K562 (cell line): ENCODE results near the gene TMEM50B. TPM values are rescaled to one million over a fixed set of nuclear protein-coding genes. Genes with fewer than 3 reads are reported as not detected.

Source experiments
- ATAC-seq: fragments of 200-7000 bp; cut with Tn5 transposase; 3 replicates; pipeline ENCODE4 v1.9.1; 2020; ENCODE audit warnings: moderate library complexity
- Bru-seq: library from RNA; stranded (reverse); fragments of 400-500 nt; gene quantifications from one replicate; lab custom pipeline; 2021; lab: Mats Ljungman, UMichigan
- BruChase-seq, 2 experiments: library from RNA; stranded (reverse); fragments of 400-500 nt; gene quantifications; one replicate each; lab custom pipeline; 2021; lab: Mats Ljungman, UMichigan
- BruUV-seq: library from RNA; stranded (reverse); fragments of 400-500 nt; replicated peaks from 2 replicates; lab custom pipeline; 2021; lab: Mats Ljungman, UMichigan
- CTCF ChIA-PET: fragments of 300-600 bp; formaldehyde crosslinking; extraction: SDS; loops from one replicate; lab custom pipeline; 2021; ENCODE audit warnings: low intra/inter-chr PET ratio; lab: Yijun Ruan, JAX
- POLR2A ChIA-PET: fragments of 300-600, 350-650 bp; sonication (Branson Sonifier 250); formaldehyde crosslinking; extraction: SDS; loops from one replicate; lab custom pipeline; 2021; ENCODE audit warnings: antibody characterized with exemption, inconsistent platforms; lab: Yijun Ruan, JAX
- DNase-seq, 4 experiments: peaks; one replicate each; pipeline versions ENCODE4 v3.0.0 to v3.0.0-alpha.2; 2011 to 2018; ENCODE audit warnings: low spot score in 3 of 4, mixed read lengths in 3 of 4; ENCODE audit errors: extremely low read depth in 1 of 4
- FAIRE-seq: peaks from 2 replicates; lab custom pipeline; 2011; peaks lifted over from hg19 to GRCh38; lab: Jason Lieb, UNC
- H2AFZ ChIP-seq: 2 replicates; pipeline ENCODE4 v1.6.0; 2011; ENCODE audit warnings: low read depth, low read length, control low read depth, inconsistent platforms
- H3K27ac ChIP-seq: fragments of 200-600 bp; 3 replicates; pipeline ENCODE4 v1.8.0; 2011; ENCODE audit warnings: low read depth, mild to moderate bottlenecking, control low read depth, inconsistent platforms, low read length, moderate library complexity, mixed read lengths; ENCODE audit errors: extremely low read depth
- H3K27me3 ChIP-seq, 2 experiments: fragments of 300-600 bp in 1 of 2; 2 replicates in 1 of 2; 3 replicates in 1 of 2; pipeline versions ENCODE4 v1.6.0 to v1.8.0; 2011; ENCODE audit warnings: inconsistent platforms in 2 of 2, low read length in 2 of 2, mild to moderate bottlenecking in 1 of 2, mixed read lengths in 1 of 2, moderate library complexity in 1 of 2; ENCODE audit not compliant: control insufficient read depth in 2 of 2, insufficient read depth in 2 of 2
- H3K36me3 ChIP-seq: fragments of 300-600 bp; 3 replicates; pipeline ENCODE4 v1.8.0; 2011; ENCODE audit warnings: mild to moderate bottlenecking, low read length, inconsistent platforms; ENCODE audit not compliant: control insufficient read depth, insufficient read depth
- H3K4me1 ChIP-seq, 2 experiments: fragments of 200-600 bp in 1 of 2; replicated peaks in 1 of 2; 2 replicates in 1 of 2; 3 replicates in 1 of 2; pipeline versions ENCODE4 v1.5.1 to v1.8.0; 2011; ENCODE audit warnings: inconsistent platforms in 2 of 2, low read length in 2 of 2, mild to moderate bottlenecking in 1 of 2, mixed read lengths in 1 of 2, moderate library complexity in 1 of 2; ENCODE audit not compliant: control insufficient read depth in 2 of 2, insufficient read depth in 2 of 2
- H3K4me2 ChIP-seq: 2 replicates; pipeline ENCODE4 v1.6.1; 2011; ENCODE audit warnings: low read length, control low read depth, inconsistent platforms, mixed read lengths; ENCODE audit not compliant: insufficient read depth
- H3K4me3 ChIP-seq: fragments of 200-600 bp; sonication (generic), shearing (Covaris generic); 2 replicates; pipeline ENCODE4 v1.5.1; 2016; ENCODE audit warnings: control low read depth, inconsistent platforms
- H3K79me2 ChIP-seq: fragments of 200-600 bp; 3 replicates; pipeline ENCODE4 v1.8.0; 2011; ENCODE audit warnings: low read length, inconsistent platforms; ENCODE audit not compliant: control insufficient read depth, insufficient read depth
- H3K9ac ChIP-seq, 2 experiments: 2 replicates each; pipeline versions ENCODE4 v1.6.0 to v1.6.1; 2011; ENCODE audit warnings: low read depth in 2 of 2, low read length in 2 of 2, control low read depth in 1 of 2, inconsistent platforms in 1 of 2, mild to moderate bottlenecking in 1 of 2, mixed read lengths in 1 of 2; ENCODE audit not compliant: insufficient read depth in 1 of 2
- H3K9me1 ChIP-seq: one replicate; pipeline ENCODE4 v1.6.0; 2011; ENCODE audit warnings: inconsistent platforms, mild to moderate bottlenecking, low read length, moderate library complexity; ENCODE audit not compliant: control insufficient read depth, insufficient read depth
- H3K9me3 ChIP-seq: replicated peaks from 2 replicates; pipeline ENCODE4 v1.5.1; 2011; ENCODE audit warnings: low read depth, low read length, inconsistent platforms; ENCODE audit not compliant: control insufficient read depth, insufficient read depth
- H4K20me1 ChIP-seq: replicated peaks from 2 replicates; pipeline ENCODE4 v1.6.1; 2011; ENCODE audit warnings: low read length, inconsistent platforms, mixed read lengths; ENCODE audit not compliant: control insufficient read depth, insufficient read depth
- CEBPZ ChIP-seq: fragments of 150-350 bp; IDR thresholded peaks from 2 replicates; pipeline ENCODE4 v1.6.1; 2014; ENCODE audit warnings: low read depth, mild to moderate bottlenecking, low read length, borderline replicate concordance
- RNF219 ChIP-seq: fragments of 250-450 bp; sonication (Bioruptor Pico); IDR thresholded peaks from 2 replicates; pipeline ENCODE4 v1.5.0; 2022; ENCODE audit warnings: mild to moderate bottlenecking
- ZBTB34 ChIP-seq: fragments of 250-450 bp; sonication (Bioruptor Pico); IDR thresholded peaks from 2 replicates; pipeline ENCODE4 v1.8.0; 2021; ENCODE audit warnings: mild to moderate bottlenecking, moderate library complexity
- ZFP1 ChIP-seq: fragments of 450-650 bp; formaldehyde crosslinking; IDR thresholded peaks from 2 replicates; pipeline ENCODE4 v1.4.0; 2020; ENCODE audit warnings: mild to moderate bottlenecking, mixed read lengths
- ZFP30 ChIP-seq: fragments of 250-450 bp; sonication (Bioruptor Pico); IDR thresholded peaks from 2 replicates; pipeline ENCODE4 v1.8.0; 2022; ENCODE audit warnings: moderate library complexity, mild to moderate bottlenecking, inconsistent platforms, borderline replicate concordance
- WGBS: fragments of 100-300 bp; shearing (Covaris generic); methylation state at CpG from one replicate; pipeline ENCODE4 v1.1.6; 2016; ENCODE audit warnings: low coverage, mixed read lengths; ENCODE audit not compliant: insufficient coverage; ENCODE audit errors: missing lambda C conversion rate; 5-methylcytosine and 5-hydroxymethylcytosine counted together
- in situ Hi-C: fragments of 300-500 bp; cut with MboI; formaldehyde crosslinking; loops from 4 replicates; pipeline ENCODE4 v1.15.0; 2018; ENCODE audit warnings: inconsistent platforms, mixed read lengths
- intact Hi-C: fragments of 100-400 bp; cut with micrococcal nuclease; formaldehyde crosslinking; loops from 2 replicates; pipeline ENCODE4 v1.14.2; 2022
- long read RNA-seq, 3 experiments: library from polyadenylated mRNA in 2 of 3; library from RNA in 1 of 3; unstranded in 2 of 3; stranded (forward) in 1 of 3; transcript quantifications; one replicate each; pipeline ENCODE4 v2.0.0, GENCODE V29; 2019 to 2022
- polyA minus RNA-seq, 3 experiments: library from RNA; depleted of rRNA, polyadenylated mRNA; stranded (reverse); fragments of >200 nt; gene quantifications; 2 replicates each; pipeline ENCODE4 v1.2.3, GENCODE V29; 2011
- polyA plus RNA-seq, 8 experiments: library from polyadenylated mRNA; depleted of rRNA in 4 of 8; stranded (reverse) in 5 of 8; unstranded in 3 of 8; fragments of >200 nt; fragmentation: Nextera tagmentation in 2 of 8; fragmentation: Illumina TruSeq in 1 of 8; extraction: Ambion mirVana in 2 of 8; extraction: Trizol in 1 of 8; gene quantifications; 2 replicates each; pipeline versions ENCODE4 v1.2.1 to v1.2.3, GENCODE V29; 2011 to 2014; ENCODE audit warnings: inconsistent platforms in 1 of 8, missing spikeins in 1 of 8
- total RNA-seq, 7 experiments: library from RNA; depleted of rRNA in 6 of 7; stranded (reverse); fragments of >200 nt in 6 of 7; fragmentation: Illumina TruSeq in 2 of 7; extraction: Trizol in 2 of 7; gene quantifications; 2 replicates each; pipeline versions ENCODE4 v1.2.1 to v1.2.3, GENCODE V29; 2011 to 2021; ENCODE audit warnings: low replicate concordance in 1 of 7

Gene TMEM50B
- 80.7 and 176 TPM in 2 replicates for total RNA-seq (2011; cell fraction: chromatin; rRNA removed; ENCODE audit: low replicate concordance)
- total RNA-seq (2011; cell fraction: nucleolus; rRNA removed) = 63.4 and 65.5 TPM in 2 replicates
- 122 and 158 TPM in 2 replicates for total RNA-seq (2011; cell fraction: nucleoplasm; rRNA removed)
- 19.8 and 20.5 TPM in 2 replicates for total RNA-seq (2014; rRNA removed)
- total RNA-seq (2014; rRNA removed; fragmentation: Illumina TruSeq; extraction: Trizol) = 28.9 and 29.6 TPM in 2 replicates
- 23.9 and 26.6 TPM in 2 replicates for total RNA-seq (2015; rRNA removed; fragmentation: Illumina TruSeq; extraction: Trizol)
- total RNA-seq (2021) = 24.1 and 25.7 TPM in 2 replicates
- polyA plus RNA-seq (2011; rRNA removed) = 64.6 and 80.1 TPM in 2 replicates
- polyA plus RNA-seq (2011; cell fraction: cytosol; rRNA removed) = 17.4 and 47.8 TPM in 2 replicates
- polyA plus RNA-seq (2011; cell fraction: nucleus; rRNA removed) = 123 and 167 TPM in 2 replicates
- polyA plus RNA-seq (2012) = 23.7 and 39.6 TPM in 2 replicates
- polyA plus RNA-seq (2014; fragmentation: Illumina TruSeq; extraction: Trizol) = 23.3 and 28.8 TPM in 2 replicates
- polyA plus RNA-seq (2014; fragmentation: Nextera tagmentation; extraction: Ambion mirVana) = 10 to 100 TPM; 41.3 to 49.1 TPM
- 39.6 and 40.7 TPM in 2 replicates for polyA plus RNA-seq (2014; rRNA removed)
- 23.1 and 28.5 TPM in 2 replicates for polyA minus RNA-seq (2011; rRNA and poly(A)+ RNA removed)
- polyA minus RNA-seq (2011; cell fraction: cytosol; rRNA and poly(A)+ RNA removed) = 6.7 and 7.5 TPM in 2 replicates
- polyA minus RNA-seq (2011; cell fraction: nucleus; rRNA and poly(A)+ RNA removed) = 18.4 and 34.7 TPM in 2 replicates
- percentile 78 among the genes with signal in this experiment for Bru-seq, nascent RNA
- percentile 85 among the genes with signal in this experiment for BruChase-seq, experiment 1, labeled RNA remaining after a 2-hour chase
- BruChase-seq, experiment 2, labeled RNA remaining after a 6-hour chase = percentile 87 among the genes with signal in this experiment
- long read RNA-seq, experiment 1, transcript TMEM50B-201 (9 exons, 3,062 nt) = minor isoform, 8 of 174 reads
- long read RNA-seq, experiment 1, transcript TMEM50B-210 (7 exons, 2,375 nt) = major isoform, 116 of 174 reads
- long read RNA-seq, experiment 1, transcript TMEM50B-204 (8 exons, 982 nt) = minor isoform, 5 of 174 reads
- long read RNA-seq, experiment 1, partial matches to known transcripts = 3 of 174 reads
- long read RNA-seq, experiment 1, other reads (novel, unspliced or antisense) = 42 of 174 reads
- long read RNA-seq, experiment 2, transcript TMEM50B-210 (7 exons, 2,375 nt) = major isoform, 10 of 29 reads
- long read RNA-seq, experiment 2, partial matches to known transcripts = 2 of 29 reads
- long read RNA-seq, experiment 2, other reads (novel, unspliced or antisense) = 16 of 29 reads
- long read RNA-seq, experiment 3, transcript TMEM50B-210 (7 exons, 2,375 nt) = major isoform, 30 of 43 reads
- long read RNA-seq, experiment 3, partial matches to known transcripts = 2 of 43 reads
- long read RNA-seq, experiment 3, other reads (novel, unspliced or antisense) = 11 of 43 reads

GRCh38 chr21:33479679-33480480 is at the start of gene TMEM50B:
TMEM50B (minus strand) TSS chr21:33479974; CDS start chr21:33468885, 11,089 bp downstream.
- Histone ChIP-seq H3K79me2 (peaks cover 30% of the 10 kb centered on the region), H3K4me2 (peak within 1 kb of the TSS; percentile 97), H3K9me3 (no peaks in the 10 kb centered on the region), H3K9me1 (no peaks in the 10 kb centered on the region), H3K36me3 (peaks cover 4% of the 10 kb centered on the region; the same call in 1 of the 3 replicates), H3K27ac (peak within 1 kb of the TSS; percentile 90), H3K9ac (peak within 1 kb of the TSS; percentile 88 to 98), H3K27me3 (no peaks in the 10 kb centered on the region), H3K4me1 (peaks cover 7 to 16% of the 10 kb centered on the region in 2 experiments; a peak in 3 of 5 replicates), H2AFZ (peak within 1 kb of the TSS; percentile 97), H4K20me1 (no peaks in the 10 kb centered on the region), H3K4me3 (peak within 1 kb of the TSS; percentile 97)
- intact Hi-C loops (no loop called here), in situ Hi-C loops (no loop called here)
- no TSS peak for BruUV-seq
- WGBS = under 1% methylated on average over 50 of the region's 93 CpGs
- FAIRE-seq (peak; percentile 77), DNase-seq (peak; percentile 98 to 100 (median 100)), ATAC-seq (peak; percentile 95)
- CTCF ChIA-PET = interaction anchor here (0.5 to 0.7 kb wide), 2 partner anchors 11 to 315 kb away, joined by 4 to 5 read pairs; partner anchors contain the start of gene DNAJC28
- POLR2A ChIA-PET = interaction anchor here (0.6 to 3.2 kb wide), 20 partner anchors 9 to 197 kb away, joined by 3 to 54 read pairs (median 4); partner anchors contain the start of genes DNAJC28, DONSON, GART and SON
- no peak for TF ChIP-seq RNF219
- no peak for TF ChIP-seq ZFP1 (CRISPR knock-in tag)
- TF ChIP-seq ZBTB34 (CRISPR knock-in tag) = no peak
- no peak for TF ChIP-seq ZFP30 (CRISPR knock-in tag)
- no peak for TF ChIP-seq CEBPZ
